ENCODE data around the gene LAX1. TPM values are rescaled to one million over a fixed set of nuclear protein-coding genes. Genes with fewer than 3 reads are reported as not detected.

Gene LAX1
- total and polyA plus RNA-seq, 5 donors from 2014 or later: 33.5 to 53.0 (median 41.5) TPM

- Histone ChIP-seq H3K4me3 (ENCODE audit: low read depth, low read length) (peak overlapping the region; percentile 82), H3K9me3 (ENCODE audit: control insufficient read depth in 2 of 2, low read length in 2 of 2) (no peaks in the 10 kb centered on the region), H3K4me1 (ENCODE audit: control insufficient read depth, insufficient read depth, low read length, poor library complexity, severe bottlenecking) (peaks cover 59% of the 10 kb centered on the region), H3K27me3 (ENCODE audit: control insufficient read depth, insufficient read depth, low read length) (no peaks in the 10 kb centered on the region), H3K36me3 (ENCODE audit: control insufficient read depth, insufficient read depth, low read length) (peaks cover 21% of the 10 kb centered on the region), H3K27ac (ENCODE audit: insufficient read depth, low read length, poor library complexity, severe bottlenecking) (no peak overlapping the region)
- Mint-ChIP-seq H3K4me1 (peaks cover 38 to 77% (median 61%) of the 10 kb centered on the region in 4 donors), H3K27ac (no peak overlapping the region), H3K4me3 (peak overlapping the region; percentile 85 to 100 (median 97)), H3K36me3 (peaks cover 35% of the 10 kb centered on the region), H3K9me3 (no peaks in the 10 kb centered on the region), H3K27me3 (no peaks in the 10 kb centered on the region)
- ATAC-seq (ENCODE audit: low read depth in 2 of 2) (no peak), DNase-seq (no peak)
Observed at GRCh38 chr1:203797948-203798655, 33.1 kb downstream of the LAX1 start.

GRCh38 chr1:203799157-203799556, 34.2 kb downstream of the LAX1 start:
- no peak overlapping the region for H3K27ac ChIP-seq (ENCODE audit: insufficient read depth, low read length, poor library complexity, severe bottlenecking)
- Mint-ChIP-seq H3K4me3 (peak overlapping the region in 3 of 4 donors; percentile 1 to 6 (median 6)), H3K9me3 (no peaks in the 10 kb centered on the region), H3K36me3 (peaks cover 45% of the 10 kb centered on the region), H3K27ac (peak overlapping the region in 2 of 3 donors; percentile 9 to 44), H3K4me1 (peaks cover 38 to 88% (median 63%) of the 10 kb centered on the region in 4 donors), H3K27me3 (no peaks in the 10 kb centered on the region)
- H3K36me3 ChIP-seq (ENCODE audit: control insufficient read depth, insufficient read depth, low read length): peaks cover 27% of the 10 kb centered on the region
- H3K4me3 ChIP-seq (ENCODE audit: low read depth, low read length): peak overlapping the region; percentile 1
- ATAC-seq (ENCODE audit: low read depth in 2 of 2) (no peak), DNase-seq (no peak)
- peaks cover 59% of the 10 kb centered on the region for H3K4me1 ChIP-seq (ENCODE audit: control insufficient read depth, insufficient read depth, low read length, poor library complexity, severe bottlenecking)
- H3K9me3 ChIP-seq (ENCODE audit: control insufficient read depth in 2 of 2, low read length in 2 of 2): no peaks in the 10 kb centered on the region
- no peaks in the 10 kb centered on the region for H3K27me3 ChIP-seq (ENCODE audit: control insufficient read depth, insufficient read depth, low read length)

- Histone ChIP-seq H3K4me3 (ENCODE audit: low read depth, low read length) (peak overlapping the region; percentile 39), H3K27me3 (ENCODE audit: control insufficient read depth, insufficient read depth, low read length) (no peaks in the 10 kb centered on the region), H3K36me3 (ENCODE audit: control insufficient read depth, insufficient read depth, low read length) (peaks cover 27% of the 10 kb centered on the region), H3K27ac (ENCODE audit: insufficient read depth, low read length, poor library complexity, severe bottlenecking) (no peak overlapping the region), H3K9me3 (ENCODE audit: control insufficient read depth in 2 of 2, low read length in 2 of 2) (no peaks in the 10 kb centered on the region), H3K4me1 (ENCODE audit: control insufficient read depth, insufficient read depth, low read length, poor library complexity, severe bottlenecking) (peaks cover 59% of the 10 kb centered on the region)
- Mint-ChIP-seq H3K9me3 (no peaks in the 10 kb centered on the region), H3K27ac (peak overlapping the region in 1 of 3 donors; percentile 44), H3K4me1 (peaks cover 44 to 88% (median 67%) of the 10 kb centered on the region in 4 donors), H3K4me3 (peak overlapping the region; percentile 6 to 47 (median 33)), H3K27me3 (no peaks in the 10 kb centered on the region), H3K36me3 (peaks cover 50% of the 10 kb centered on the region)
- no peak for ATAC-seq (ENCODE audit: low read depth in 2 of 2)
- DNase-seq: no peak
Observed at GRCh38 chr1:203799971-203800370, 35.0 kb downstream of the LAX1 start.

GRCh38 chr1:203805689-203806088, 40.7 kb downstream of the LAX1 start:
- peaks cover 27 to 67% (median 43%) of the 10 kb centered on the region in 4 donors for H3K4me1 Mint-ChIP-seq
- ATAC-seq (ENCODE audit: low read depth in 2 of 2): no peak
- H3K4me3 Mint-ChIP-seq: no peak overlapping the region
- H3K36me3 ChIP-seq (ENCODE audit: control insufficient read depth, insufficient read depth, low read length): peaks cover 36% of the 10 kb centered on the region
- H3K36me3 Mint-ChIP-seq: peaks cover 42% of the 10 kb centered on the region
- no peaks in the 10 kb centered on the region for H3K27me3 ChIP-seq (ENCODE audit: control insufficient read depth, insufficient read depth, low read length)
- no peaks in the 10 kb centered on the region for H3K9me3 Mint-ChIP-seq
- H3K4me1 ChIP-seq (ENCODE audit: control insufficient read depth, insufficient read depth, low read length, poor library complexity, severe bottlenecking): peaks cover 18% of the 10 kb centered on the region
- no peak overlapping the region for H3K4me3 ChIP-seq (ENCODE audit: low read depth, low read length)
- no peaks in the 10 kb centered on the region for H3K9me3 ChIP-seq (ENCODE audit: control insufficient read depth in 2 of 2, low read length in 2 of 2)
- DNase-seq: no peak
- no peak overlapping the region for H3K27ac ChIP-seq (ENCODE audit: insufficient read depth, low read length, poor library complexity, severe bottlenecking)
- no peaks in the 10 kb centered on the region for H3K27me3 Mint-ChIP-seq
- H3K27ac Mint-ChIP-seq: peak overlapping the region in 1 of 3 donors; percentile 91

- Mint-ChIP-seq H3K27me3 (no peaks in the 10 kb centered on the region), H3K27ac (peak overlapping the region in 1 of 3 donors; percentile 37), H3K36me3 (peaks cover 45% of the 10 kb centered on the region), H3K9me3 (no peaks in the 10 kb centered on the region), H3K4me3 (no peak overlapping the region), H3K4me1 (peaks cover 12 to 63% (median 38%) of the 10 kb centered on the region in 4 donors)
- H3K4me3 ChIP-seq (ENCODE audit: low read depth, low read length): no peak overlapping the region
- ATAC-seq (ENCODE audit: low read depth in 2 of 2) (no peak), DNase-seq (no peak)
- peak overlapping the region; percentile 33 for H3K27ac ChIP-seq (ENCODE audit: insufficient read depth, low read length, poor library complexity, severe bottlenecking)
- H3K9me3 ChIP-seq (ENCODE audit: control insufficient read depth in 2 of 2, low read length in 2 of 2): no peaks in the 10 kb centered on the region
- peaks cover 37% of the 10 kb centered on the region for H3K36me3 ChIP-seq (ENCODE audit: control insufficient read depth, insufficient read depth, low read length)
- peaks cover 6% of the 10 kb centered on the region for H3K4me1 ChIP-seq (ENCODE audit: control insufficient read depth, insufficient read depth, low read length, poor library complexity, severe bottlenecking)
- H3K27me3 ChIP-seq (ENCODE audit: control insufficient read depth, insufficient read depth, low read length): no peaks in the 10 kb centered on the region
Observed at GRCh38 chr1:203807196-203807595, 42.2 kb downstream of the LAX1 start.

GRCh38 chr1:203813581-203814341, 48.8 kb downstream of the LAX1 start:
- Mint-ChIP-seq H3K4me1 (peaks cover 16 to 39% (median 28%) of the 10 kb centered on the region in 4 donors), H3K4me3 (no peak overlapping the region), H3K27ac (peak overlapping the region in 1 of 3 donors; percentile 66), H3K9me3 (peaks cover 0 to 2% (median 0%) of the 10 kb centered on the region in 7 donors), H3K27me3 (no peaks in the 10 kb centered on the region), H3K36me3 (peaks cover 28% of the 10 kb centered on the region)
- Histone ChIP-seq H3K4me3 (ENCODE audit: low read depth, low read length) (no peak overlapping the region), H3K4me1 (ENCODE audit: control insufficient read depth, insufficient read depth, low read length, poor library complexity, severe bottlenecking) (no peaks in the 10 kb centered on the region), H3K36me3 (ENCODE audit: control insufficient read depth, insufficient read depth, low read length) (peaks cover 52% of the 10 kb centered on the region), H3K27ac (ENCODE audit: insufficient read depth, low read length, poor library complexity, severe bottlenecking) (peak overlapping the region; percentile 5), H3K27me3 (ENCODE audit: control insufficient read depth, insufficient read depth, low read length) (no peaks in the 10 kb centered on the region), H3K9me3 (ENCODE audit: control insufficient read depth in 2 of 2, low read length in 2 of 2) (no peaks in the 10 kb centered on the region)
- no peak for DNase-seq
- ATAC-seq (ENCODE audit: low read depth in 2 of 2): no peak

GRCh38 chr1:203818399-203818798, 53.4 kb downstream of the LAX1 start:
- no peaks in the 10 kb centered on the region for H3K27me3 Mint-ChIP-seq
- peaks cover 26 to 34% (median 27%) of the 10 kb centered on the region in 4 donors for H3K4me1 Mint-ChIP-seq
- Histone ChIP-seq H3K4me1 (ENCODE audit: control insufficient read depth, insufficient read depth, low read length, poor library complexity, severe bottlenecking) (no peaks in the 10 kb centered on the region), H3K9me3 (ENCODE audit: control insufficient read depth in 2 of 2, low read length in 2 of 2) (no peaks in the 10 kb centered on the region), H3K27ac (ENCODE audit: insufficient read depth, low read length, poor library complexity, severe bottlenecking) (no peak overlapping the region), H3K4me3 (ENCODE audit: low read depth, low read length) (no peak overlapping the region), H3K27me3 (ENCODE audit: control insufficient read depth, insufficient read depth, low read length) (no peaks in the 10 kb centered on the region), H3K36me3 (ENCODE audit: control insufficient read depth, insufficient read depth, low read length) (peaks cover 80% of the 10 kb centered on the region)
- no peak overlapping the region for H3K4me3 Mint-ChIP-seq
- H3K27ac Mint-ChIP-seq: no peak overlapping the region
- DNase-seq (no peak), ATAC-seq (ENCODE audit: low read depth in 2 of 2) (no peak)
- H3K36me3 Mint-ChIP-seq: peaks cover 48% of the 10 kb centered on the region
- H3K9me3 Mint-ChIP-seq: peaks cover 0 to 2% (median 0%) of the 10 kb centered on the region in 7 donors

All from CD4-positive, CD25-positive, alpha-beta regulatory T cell (primary cell).